HG02763 (cell line): Measurements from ENCODE around the gene LAG3.

Source experiments
- ATAC-seq: cut with Tn5 transposase; IDR thresholded peaks from one replicate; pipeline ENCODE4 v1.9.1; 2021; ENCODE audit warnings: mild to moderate bottlenecking, moderate library complexity; ENCODE audit not compliant: unreplicated experiment

The LAG3 gene

GRCh38 chr12:6821591-6822425, 49.5 kb downstream of the LAG3 start, which contains the start of gene GPR162:
Gene GPR162 (plus strand): TSS chr12:6821821. CDS start chr12:6823899, 2,078 bp downstream.
- ATAC-seq: no peak

- no peak for ATAC-seq
Measured at GRCh38 chr12:6822426-6823135, 50.3 kb downstream of the LAG3 start.

- no peak for ATAC-seq
Measured at GRCh38 chr12:6823182-6824084, 51.1 kb downstream of the LAG3 start.

- no peak for ATAC-seq
Measured at GRCh38 chr12:6824085-6824775, 51.9 kb downstream of the LAG3 start.

- ATAC-seq: no peak
Measured at GRCh38 chr12:6824901-6825381, 52.6 kb downstream of the LAG3 start.

- ATAC-seq: no peak
Measured at GRCh38 chr12:6825398-6826124, 53.2 kb downstream of the LAG3 start.

GRCh38 chr12:6826125-6826733, 53.9 kb downstream of the LAG3 start:
- ATAC-seq: no peak

GRCh38 chr12:6826734-6827436, 54.6 kb downstream of the LAG3 start:
- no peak for ATAC-seq

GRCh38 chr12:6827437-6827911, 55.2 kb downstream of the LAG3 start:
- ATAC-seq: no peak
